Measurements from ENCODE around the gene EIF3F.

EIF3F gene

GRCh38 chr11:8006349-8006977, 19.3 kb downstream of the EIF3F start:
- no peaks in the 10 kb centered on the region for H3K9me3 ChIP-seq (ENCODE audit: control insufficient read depth, low read length)
- H3K23ac ChIP-seq (ENCODE audit: low read length in 2 of 2), result no peak overlapping the region
- H3K4ac ChIP-seq (ENCODE audit: low read depth in 1 of 2, low read length in 2 of 2), result no peak overlapping the region
- no peak overlapping the region for H2AFZ ChIP-seq (ENCODE audit: low read depth, low read length)
- H3K14ac ChIP-seq (ENCODE audit: low read length in 2 of 2), result no peak overlapping the region
- no peak overlapping the region for H2BK120ac ChIP-seq (ENCODE audit: low read depth, low read length)
- H4K91ac ChIP-seq (ENCODE audit: low read length), result no peak overlapping the region
- H2BK12ac ChIP-seq (ENCODE audit: low read length in 2 of 2), result no peak overlapping the region
- H3K18ac ChIP-seq (ENCODE audit: low read depth in 1 of 2, low read length in 2 of 2), result no peak overlapping the region
- H3K4me3 ChIP-seq (ENCODE audit: insufficient read depth in 1 of 2, low read depth in 1 of 2, low read length in 2 of 2), result no peak overlapping the region
- H3K27me3 ChIP-seq (ENCODE audit: control insufficient read depth in 1 of 2, insufficient read depth in 1 of 2, low read length in 2 of 2), result peaks cover 0 to 18% of the 10 kb centered on the region in 2 experiments
- H2BK5ac ChIP-seq (ENCODE audit: low read depth, low read length, poor library complexity, severe bottlenecking), result no peak overlapping the region
- H4K8ac ChIP-seq (ENCODE audit: low read length), result no peak overlapping the region
- DNase-seq, result peak; percentile 74
- H3K79me1 ChIP-seq (replicated peaks; ENCODE audit: low read length, poor library complexity, severe bottlenecking), result no peaks in the 10 kb centered on the region
- H3K36me3 ChIP-seq (ENCODE audit: control insufficient read depth in 1 of 2, insufficient read depth in 2 of 2, low read depth in 1 of 2, low read length in 2 of 2), result no peaks in the 10 kb centered on the region
- no peak overlapping the region for H2BK15ac ChIP-seq (ENCODE audit: low read depth, poor library complexity, severe bottlenecking)
- H3K4me1 ChIP-seq (ENCODE audit: control insufficient read depth, insufficient read depth, low read depth, low read length), result no peaks in the 10 kb centered on the region
- H3K27ac ChIP-seq (ENCODE audit: low read length, poor library complexity, severe bottlenecking), result no peak overlapping the region
- no peak overlapping the region for H3K4me2 ChIP-seq (ENCODE audit: low read length, poor library complexity, severe bottlenecking)
- no peak overlapping the region for H2AK5ac ChIP-seq (ENCODE audit: low read length, severe bottlenecking)
- no peak overlapping the region for H3K9ac ChIP-seq (ENCODE audit: low read length)

- H3K14ac ChIP-seq (ENCODE audit: low read length in 2 of 2), result no peak overlapping the region
- H3K27ac ChIP-seq (ENCODE audit: low read length, poor library complexity, severe bottlenecking), result no peak overlapping the region
- H3K36me3 ChIP-seq (ENCODE audit: control insufficient read depth in 1 of 2, insufficient read depth in 2 of 2, low read depth in 1 of 2, low read length in 2 of 2), result no peaks in the 10 kb centered on the region
- no peak overlapping the region for H2AK5ac ChIP-seq (ENCODE audit: low read length, severe bottlenecking)
- H2BK120ac ChIP-seq (ENCODE audit: low read depth, low read length), result no peak overlapping the region
- H4K8ac ChIP-seq (ENCODE audit: low read length), result no peak overlapping the region
- no peaks in the 10 kb centered on the region for H3K9me3 ChIP-seq (ENCODE audit: control insufficient read depth, low read length)
- H3K4me2 ChIP-seq (ENCODE audit: low read length, poor library complexity, severe bottlenecking), result no peak overlapping the region
- no peak overlapping the region for H3K18ac ChIP-seq (ENCODE audit: low read depth in 1 of 2, low read length in 2 of 2)
- H3K79me1 ChIP-seq (replicated peaks; ENCODE audit: low read length, poor library complexity, severe bottlenecking), result no peaks in the 10 kb centered on the region
- H3K23ac ChIP-seq (ENCODE audit: low read length in 2 of 2), result no peak overlapping the region
- no peak overlapping the region for H3K4ac ChIP-seq (ENCODE audit: low read depth in 1 of 2, low read length in 2 of 2)
- H2BK12ac ChIP-seq (ENCODE audit: low read length in 2 of 2), result no peak overlapping the region
- 77% methylated on average over 3 of the region's 4 CpGs for WGBS
- no peak overlapping the region for H2BK5ac ChIP-seq (ENCODE audit: low read depth, low read length, poor library complexity, severe bottlenecking)
- no peaks in the 10 kb centered on the region for H3K4me1 ChIP-seq (ENCODE audit: control insufficient read depth, insufficient read depth, low read depth, low read length)
- no peak overlapping the region for H4K91ac ChIP-seq (ENCODE audit: low read length)
- H3K4me3 ChIP-seq (ENCODE audit: insufficient read depth in 1 of 2, low read depth in 1 of 2, low read length in 2 of 2), result no peak overlapping the region
- H2BK15ac ChIP-seq (ENCODE audit: low read depth, poor library complexity, severe bottlenecking), result no peak overlapping the region
- H2AFZ ChIP-seq (ENCODE audit: low read depth, low read length), result no peak overlapping the region
- DNase-seq, result no peak
- peaks cover 0 to 18% of the 10 kb centered on the region in 2 experiments for H3K27me3 ChIP-seq (ENCODE audit: control insufficient read depth in 1 of 2, insufficient read depth in 1 of 2, low read length in 2 of 2)
- no peak overlapping the region for H3K9ac ChIP-seq (ENCODE audit: low read length)
Measured at GRCh38 chr11:8008212-8008611, 21.1 kb downstream of the EIF3F start.

- Histone ChIP-seq H3K4me1 (ENCODE audit: control insufficient read depth, insufficient read depth, low read depth, low read length) (no peaks in the 10 kb centered on the region), H2BK120ac (ENCODE audit: low read depth, low read length) (no peak overlapping the region), H3K79me1 (replicated peaks; ENCODE audit: low read length, poor library complexity, severe bottlenecking) (no peaks in the 10 kb centered on the region), H3K27me3 (ENCODE audit: control insufficient read depth in 1 of 2, insufficient read depth in 1 of 2, low read length in 2 of 2) (peaks cover 0 to 18% of the 10 kb centered on the region in 2 experiments), H2BK15ac (ENCODE audit: low read depth, poor library complexity, severe bottlenecking) (no peak overlapping the region), H3K23ac (ENCODE audit: low read length in 2 of 2) (no peak overlapping the region), H3K4ac (ENCODE audit: low read depth in 1 of 2, low read length in 2 of 2) (no peak overlapping the region), H4K91ac (ENCODE audit: low read length) (no peak overlapping the region), H3K18ac (ENCODE audit: low read depth in 1 of 2, low read length in 2 of 2) (no peak overlapping the region), H3K27ac (ENCODE audit: low read length, poor library complexity, severe bottlenecking) (no peak overlapping the region), H3K14ac (ENCODE audit: low read length in 2 of 2) (no peak overlapping the region), H3K4me3 (ENCODE audit: insufficient read depth in 1 of 2, low read depth in 1 of 2, low read length in 2 of 2) (no peak overlapping the region), H3K4me2 (ENCODE audit: low read length, poor library complexity, severe bottlenecking) (no peak overlapping the region), H2AK5ac (ENCODE audit: low read length, severe bottlenecking) (no peak overlapping the region), H3K9me3 (ENCODE audit: control insufficient read depth, low read length) (no peaks in the 10 kb centered on the region), H4K8ac (ENCODE audit: low read length) (no peak overlapping the region), H2AFZ (ENCODE audit: low read depth, low read length) (no peak overlapping the region), H2BK12ac (ENCODE audit: low read length in 2 of 2) (no peak overlapping the region), H2BK5ac (ENCODE audit: low read depth, low read length, poor library complexity, severe bottlenecking) (no peak overlapping the region), H3K9ac (ENCODE audit: low read length) (no peak overlapping the region), H3K36me3 (ENCODE audit: control insufficient read depth in 1 of 2, insufficient read depth in 2 of 2, low read depth in 1 of 2, low read length in 2 of 2) (no peaks in the 10 kb centered on the region)
- DNase-seq, result no peak
- 90% methylated on average over 3 of the region's 3 CpGs for WGBS
Measured at GRCh38 chr11:8009856-8010255, 22.7 kb downstream of the EIF3F start.

GRCh38 chr11:8011371-8011770, 24.2 kb downstream of the EIF3F start:
- Histone ChIP-seq H3K4me3 (ENCODE audit: insufficient read depth in 1 of 2, low read depth in 1 of 2, low read length in 2 of 2) (no peak overlapping the region), H3K23ac (ENCODE audit: low read length in 2 of 2) (no peak overlapping the region), H3K4ac (ENCODE audit: low read depth in 1 of 2, low read length in 2 of 2) (no peak overlapping the region), H2BK5ac (ENCODE audit: low read depth, low read length, poor library complexity, severe bottlenecking) (no peak overlapping the region), H3K9me3 (ENCODE audit: control insufficient read depth, low read length) (no peaks in the 10 kb centered on the region), H4K91ac (ENCODE audit: low read length) (no peak overlapping the region), H2BK12ac (ENCODE audit: low read length in 2 of 2) (no peak overlapping the region), H3K18ac (ENCODE audit: low read depth in 1 of 2, low read length in 2 of 2) (no peak overlapping the region), H3K9ac (ENCODE audit: low read length) (no peak overlapping the region), H3K36me3 (ENCODE audit: control insufficient read depth in 1 of 2, insufficient read depth in 2 of 2, low read depth in 1 of 2, low read length in 2 of 2) (no peaks in the 10 kb centered on the region), H2BK120ac (ENCODE audit: low read depth, low read length) (no peak overlapping the region), H3K79me1 (replicated peaks; ENCODE audit: low read length, poor library complexity, severe bottlenecking) (no peaks in the 10 kb centered on the region), H2BK15ac (ENCODE audit: low read depth, poor library complexity, severe bottlenecking) (no peak overlapping the region), H3K4me1 (ENCODE audit: control insufficient read depth, insufficient read depth, low read depth, low read length) (no peaks in the 10 kb centered on the region), H3K4me2 (ENCODE audit: low read length, poor library complexity, severe bottlenecking) (no peak overlapping the region), H3K27me3 (ENCODE audit: control insufficient read depth in 1 of 2, insufficient read depth in 1 of 2, low read length in 2 of 2) (peaks cover 0 to 20% of the 10 kb centered on the region in 2 experiments), H4K8ac (ENCODE audit: low read length) (no peak overlapping the region), H2AFZ (ENCODE audit: low read depth, low read length) (no peak overlapping the region), H3K27ac (ENCODE audit: low read length, poor library complexity, severe bottlenecking) (no peak overlapping the region), H3K14ac (ENCODE audit: low read length in 2 of 2) (no peak overlapping the region), H2AK5ac (ENCODE audit: low read length, severe bottlenecking) (no peak overlapping the region)
- WGBS, result 79% methylated on average over 2 of the region's 2 CpGs
- no peak for DNase-seq
